ENCODE results near the gene PRODH.
"Not testable (repeated sequence)": the region's sequence is repeated elsewhere in the genome, so short reads cannot be mapped to it uniquely, and the experiment has no call there.

The PRODH gene

GRCh38 chr22:18967391-18968010 is 31.4 kb upstream of the PRODH start:
- not testable (repeated sequence) for DNase-seq (ENCODE audit: low read depth)

DNA sequence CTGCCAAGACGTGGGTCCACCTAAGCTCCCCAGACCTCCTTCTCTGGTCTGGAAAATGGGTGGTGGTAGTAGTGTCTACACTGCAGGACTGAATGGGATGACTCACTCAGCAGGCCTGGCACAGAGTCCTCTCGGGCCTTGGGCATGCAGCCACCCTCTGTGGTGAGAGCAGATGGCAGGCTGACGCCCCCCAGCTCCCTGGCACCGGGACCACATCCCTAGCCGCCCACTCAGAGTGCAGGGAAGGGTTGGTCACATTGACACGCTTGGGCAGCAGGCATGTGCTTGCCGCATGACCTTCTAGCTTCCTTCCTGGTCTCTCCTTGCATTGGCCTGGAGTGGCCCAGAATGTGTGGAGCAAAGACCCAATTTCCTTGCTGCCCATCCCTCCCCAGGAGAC is 30.7 kb upstream of the PRODH start:
- no peak for DNase-seq (ENCODE audit: low read depth)

DNA sequence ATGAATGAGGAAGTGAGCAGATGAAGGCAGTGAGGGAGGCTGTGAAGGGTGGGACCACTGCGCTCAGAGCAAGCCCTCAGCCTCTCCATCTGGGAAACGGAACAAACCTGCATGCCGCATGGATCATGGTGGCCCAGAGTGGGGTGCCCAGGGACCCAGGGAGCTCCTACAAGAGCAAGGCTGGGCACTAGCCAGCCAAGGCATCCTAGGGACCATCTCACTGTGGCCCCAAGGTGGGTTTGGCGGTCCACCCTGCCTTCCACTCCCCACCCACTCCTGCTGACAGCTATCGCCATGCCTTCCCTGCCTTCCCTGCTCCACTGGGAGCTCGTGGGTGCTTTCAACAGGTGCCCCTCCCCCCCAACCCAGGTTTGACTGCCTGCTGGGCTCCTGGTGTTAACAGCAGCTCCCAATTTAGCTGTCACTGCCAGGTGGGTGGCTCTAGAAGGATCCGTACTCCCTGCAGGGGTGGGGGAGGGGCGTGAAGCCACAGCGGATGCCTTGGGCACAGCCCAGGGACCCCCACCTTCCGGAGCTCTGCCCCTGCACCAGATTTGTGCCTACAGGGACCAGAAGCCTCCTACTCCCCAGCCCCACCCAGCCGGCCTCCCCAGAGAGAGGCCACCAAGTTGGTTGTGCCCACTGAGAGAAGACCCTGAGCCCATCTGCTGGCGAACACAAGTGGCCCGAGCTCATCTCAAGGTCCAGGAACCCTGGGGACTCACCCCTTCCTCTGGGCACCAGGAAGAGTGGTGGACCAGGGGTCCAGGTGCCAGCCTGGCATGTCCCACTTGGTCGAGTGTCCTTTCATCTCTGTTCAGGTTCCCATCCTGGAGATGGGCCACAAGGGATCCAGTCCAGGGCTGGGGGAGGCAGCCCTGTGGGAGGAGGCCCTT is 29.7 kb upstream of the PRODH start:
- DNase-seq (ENCODE audit: low read depth): no peak

DNA sequence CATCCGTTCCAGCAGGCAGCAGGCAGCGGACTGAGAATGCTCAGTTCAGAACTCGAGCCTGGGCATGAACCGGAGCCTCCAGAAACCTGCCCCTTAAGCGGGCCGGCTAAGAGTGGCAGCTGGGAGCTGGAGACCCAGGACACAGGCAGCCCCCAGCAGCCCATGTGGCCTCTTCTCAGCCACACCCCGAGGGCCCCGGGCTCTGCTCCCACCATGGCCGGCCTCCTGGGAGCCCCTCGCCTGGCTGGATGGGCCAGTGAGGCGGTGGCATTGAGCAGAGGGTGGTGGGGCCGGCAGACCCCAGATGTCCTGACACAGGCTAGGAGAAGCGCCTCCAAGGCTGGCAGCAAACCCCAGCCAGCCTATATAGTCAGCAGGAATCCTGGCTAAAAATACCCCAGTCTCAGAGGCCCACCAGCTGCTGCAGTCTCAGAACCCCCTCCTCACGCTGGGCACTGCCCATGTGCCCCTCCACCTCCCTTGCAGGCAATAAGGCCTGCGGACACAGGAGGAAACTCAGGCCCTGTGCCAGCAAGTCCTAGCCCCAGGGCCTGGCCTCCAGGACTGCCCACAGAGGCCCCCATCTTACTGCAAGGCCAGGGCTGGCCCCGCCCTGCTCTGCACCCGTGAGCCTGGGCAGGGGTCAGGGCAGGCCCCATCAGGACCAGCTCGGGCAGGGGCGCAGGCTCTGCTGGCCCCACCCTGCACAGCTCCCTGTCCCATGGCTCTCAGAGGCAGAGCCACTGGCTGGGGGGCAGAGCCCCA is 28.6 kb upstream of the PRODH start:
- DNase-seq (ENCODE audit: low read depth): not testable (repeated sequence)

GRCh38 chr22:18964051-18964450 is 28.0 kb upstream of the PRODH start:
- DNase-seq (ENCODE audit: low read depth): not testable (repeated sequence)

GRCh38 chr22:18962308-18962635 is 26.2 kb upstream of the PRODH start:
- no peak for DNase-seq (ENCODE audit: low read depth)

DNA sequence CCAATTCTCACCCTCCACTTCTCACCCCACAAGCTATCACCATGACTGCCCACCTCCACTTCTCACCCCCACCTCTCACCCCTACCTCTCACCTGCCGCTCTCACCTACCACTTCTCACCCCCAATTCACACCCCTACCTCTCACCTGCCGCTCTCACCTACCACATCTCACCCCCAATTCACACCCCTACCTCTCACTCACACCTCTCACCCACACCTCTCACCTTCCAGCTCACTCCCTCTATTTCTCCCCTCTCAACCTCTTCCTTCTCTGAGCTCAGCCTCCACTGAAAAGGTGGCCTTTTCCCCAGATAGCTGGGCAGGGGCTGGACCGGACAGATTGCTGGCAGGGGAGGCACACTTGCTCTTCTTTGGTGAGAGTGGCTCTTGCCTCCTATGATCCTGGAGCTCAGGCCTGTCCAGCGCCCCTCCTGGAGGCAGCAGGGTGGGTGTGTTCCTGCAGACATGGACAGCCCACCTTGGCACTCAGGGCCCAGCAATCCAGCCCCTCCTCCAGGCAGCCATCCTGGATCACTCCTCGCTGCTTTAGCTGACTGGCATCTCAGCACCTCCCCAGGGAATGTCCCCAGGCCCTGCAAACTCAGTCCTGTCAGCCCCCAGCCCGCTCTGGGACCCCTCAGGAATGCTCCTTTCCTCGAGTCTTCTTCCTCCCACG is 25.7 kb upstream of the PRODH start:
- not testable (repeated sequence) for DNase-seq (ENCODE audit: low read depth)

- DNase-seq (ENCODE audit: low read depth): not testable (repeated sequence)
These were observed 25.1 kb upstream of the PRODH start for GRCh38 chr22:18961201-18961600.

DNA sequence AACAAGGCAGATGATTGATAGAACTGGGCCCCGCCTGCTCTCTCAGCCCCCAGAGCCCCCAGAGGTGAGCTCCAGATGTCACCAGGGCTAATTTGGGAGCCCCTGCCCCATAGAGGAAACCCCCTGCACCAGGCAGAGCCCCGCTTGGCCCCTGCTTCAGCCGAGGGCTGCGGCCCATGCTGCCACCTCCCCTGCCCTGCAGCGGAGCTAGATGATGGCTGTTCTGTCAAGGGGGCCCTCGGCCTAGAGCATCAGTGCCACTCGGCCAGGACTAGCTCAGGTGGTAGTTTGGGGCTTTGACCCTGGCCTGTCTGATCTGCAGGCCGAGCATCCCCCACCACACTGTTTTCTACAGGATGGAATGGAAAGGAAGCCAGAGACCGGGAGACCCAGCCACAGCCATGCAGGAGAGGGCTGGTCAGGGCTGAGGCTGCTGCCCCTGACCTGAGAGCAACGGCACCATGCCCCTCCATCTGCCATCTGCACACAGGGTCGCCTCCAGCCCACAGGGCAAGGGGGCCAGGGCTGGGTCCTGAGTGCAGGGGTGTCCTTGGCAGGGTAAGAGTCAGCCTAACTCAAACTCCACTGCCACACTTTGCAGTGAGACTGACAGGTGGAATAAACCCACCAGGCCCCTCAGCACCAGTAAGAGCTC is 24.2 kb upstream of the PRODH start:
- DNase-seq (ENCODE audit: low read depth): not testable (repeated sequence)

DNA sequence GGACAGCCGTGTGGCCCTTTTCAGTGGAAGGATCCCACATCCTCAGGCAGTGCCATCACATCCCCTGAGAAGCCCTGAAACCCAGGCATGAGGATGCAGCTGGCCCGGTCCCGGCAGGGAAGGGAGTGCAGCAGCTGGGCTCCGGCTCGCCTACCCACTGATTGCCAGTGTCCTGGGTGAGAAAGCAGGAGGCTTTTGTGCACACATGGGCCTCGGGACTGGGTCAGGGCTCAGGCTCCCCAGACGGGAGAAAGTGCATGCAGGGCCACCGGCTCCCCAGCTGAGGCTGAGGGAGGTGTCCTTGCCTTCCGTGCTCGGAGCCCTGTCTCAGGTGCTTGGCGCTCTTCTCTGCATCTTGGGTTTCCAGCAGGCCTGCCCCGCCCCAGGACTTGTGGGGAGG is 23.6 kb upstream of the PRODH start:
- not testable (repeated sequence) for DNase-seq (ENCODE audit: low read depth)

- DNase-seq (ENCODE audit: low read depth): not testable (repeated sequence)
These were observed 23.2 kb upstream of the PRODH start for GRCh38 chr22:18959266-18959665.

- not testable (repeated sequence) for DNase-seq (ENCODE audit: low read depth)
These were observed 22.6 kb upstream of the PRODH start for GRCh38 chr22:18958738-18959137.

DNA sequence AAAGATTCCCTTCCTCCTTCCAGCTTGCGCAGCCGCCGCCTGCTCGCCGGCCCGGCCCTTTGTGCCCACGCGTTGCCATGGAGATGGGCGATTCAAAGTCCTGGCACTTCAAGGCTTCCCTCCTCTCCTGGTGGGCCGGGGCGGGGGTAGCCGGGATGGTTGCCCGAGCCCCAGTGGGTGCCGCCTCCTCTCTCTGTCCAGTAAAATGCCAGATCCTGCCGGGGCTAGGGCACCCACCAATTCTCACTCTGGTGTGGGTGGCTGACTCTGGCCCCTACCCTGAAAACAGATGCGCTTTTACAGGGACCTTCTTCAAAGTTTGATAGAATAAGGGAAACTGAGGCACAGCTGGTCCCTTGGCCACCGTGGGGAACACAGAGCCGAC is 22.2 kb upstream of the PRODH start:
- DNase-seq (ENCODE audit: low read depth): not testable (repeated sequence)

- not testable (repeated sequence) for DNase-seq (ENCODE audit: low read depth)
These were observed 21.7 kb upstream of the PRODH start for GRCh38 chr22:18957621-18958320.

- DNase-seq (ENCODE audit: low read depth): not testable (repeated sequence)
These were observed 20.9 kb upstream of the PRODH start for GRCh38 chr22:18956956-18957355.

DNA sequence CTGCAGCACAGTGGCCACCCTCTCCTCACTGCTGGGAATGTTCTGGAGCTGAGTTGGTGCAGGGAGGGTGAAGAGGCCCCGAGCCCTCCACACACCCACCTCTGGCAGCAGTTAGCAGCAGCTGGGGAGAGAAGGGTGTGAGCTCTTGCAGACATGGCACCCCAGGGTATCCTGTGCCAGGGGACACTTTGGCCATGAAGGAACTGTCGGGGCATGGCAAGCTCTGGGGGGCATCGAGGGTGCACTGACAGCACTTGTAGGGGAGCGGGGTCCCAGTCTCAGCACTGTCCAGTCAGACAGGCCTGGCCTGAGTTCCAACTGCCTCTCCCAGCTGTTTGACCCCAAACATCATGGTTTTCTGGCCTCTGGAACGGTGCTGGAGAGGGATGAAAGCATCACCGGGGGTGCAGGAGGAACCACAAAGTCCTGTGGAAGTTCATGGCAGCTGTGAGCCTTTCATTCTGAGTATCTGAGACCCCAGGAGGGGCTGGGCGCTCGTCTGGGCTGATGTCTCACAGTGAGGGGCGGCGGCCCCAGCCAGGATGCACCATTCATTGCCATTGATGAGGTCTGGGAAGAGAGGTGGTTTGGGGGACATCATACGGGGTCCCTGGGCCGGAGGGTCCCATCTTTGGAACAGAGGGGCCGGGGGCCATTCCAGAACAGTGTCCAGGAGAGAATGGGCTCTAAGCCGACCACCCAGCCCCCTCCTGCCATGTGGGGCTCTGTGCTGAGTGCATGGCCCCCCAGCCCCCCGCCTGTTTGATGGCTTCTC is 20.2 kb upstream of the PRODH start:
- DNase-seq (ENCODE audit: low read depth): not testable (repeated sequence)

DNA sequence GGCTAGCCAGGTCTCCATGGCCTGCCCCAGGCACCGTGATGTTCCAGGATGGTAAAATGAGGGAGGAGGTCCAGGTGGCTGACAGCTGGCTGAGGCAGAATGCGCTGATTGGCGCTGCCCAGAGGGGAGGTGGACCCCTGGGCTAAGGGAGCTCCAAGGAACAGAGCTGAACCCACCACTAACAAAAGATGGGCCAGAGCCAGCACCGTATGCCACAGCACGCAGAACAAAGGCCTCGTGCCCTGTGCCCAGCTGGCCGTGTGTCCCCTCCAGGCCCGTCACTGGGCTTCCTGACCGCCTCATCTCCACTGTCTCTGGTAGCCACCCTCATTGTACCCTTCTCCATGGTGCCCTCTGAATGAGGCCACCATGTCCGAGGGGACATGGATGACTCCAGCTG is 19.6 kb upstream of the PRODH start:
- DNase-seq (ENCODE audit: low read depth): no peak

GRCh38 chr22:18954990-18955571 is 19.0 kb upstream of the PRODH start:
- no peak for DNase-seq (ENCODE audit: low read depth)

- DNase-seq (ENCODE audit: low read depth): peak; percentile 10
These were observed 18.4 kb upstream of the PRODH start for GRCh38 chr22:18954303-18954989.

All from stromal cell of bone marrow (primary cell).